Keratinocyte (primary cell): ENCODE data around the gene CEACAM3. TPM values are rescaled to one million over a fixed set of nuclear protein-coding genes. Genes with fewer than 3 reads are reported as not detected.

Experiments
- DNase-seq: peaks from one replicate; pipeline ENCODE4 v3.0.0-alpha.2; 2011; ENCODE audit warnings: low read depth, missing footprints, low spot score
- FAIRE-seq: peaks from 2 replicates; lab custom pipeline; 2011; peaks lifted over from hg19 to GRCh38; lab: Jason Lieb, UNC
- H2AFZ ChIP-seq: 2 replicates; pipeline ENCODE4 v1.6.0; 2012; ENCODE audit warnings: low read length, control low read depth, inconsistent platforms; ENCODE audit not compliant: control insufficient read depth
- H3K27ac ChIP-seq: 2 replicates; pipeline ENCODE4 v1.5.1; 2011; ENCODE audit warnings: low read length; ENCODE audit not compliant: control insufficient read depth, insufficient read depth
- H3K27me3 ChIP-seq: 3 replicates; pipeline ENCODE4 v1.6.0; 2011; ENCODE audit warnings: low read length; ENCODE audit not compliant: control insufficient read depth, insufficient read depth; ENCODE audit errors: extremely low read depth
- H3K36me3 ChIP-seq, 2 experiments: 2 replicates in 1 of 2; 3 replicates in 1 of 2; pipeline ENCODE4 v1.5.1; 2011; ENCODE audit warnings: low read length in 2 of 2, mild to moderate bottlenecking in 1 of 2; ENCODE audit not compliant: control insufficient read depth in 2 of 2, insufficient read depth in 2 of 2; ENCODE audit errors: extremely low read depth in 1 of 2
- H3K4me1 ChIP-seq: 3 replicates; pipeline ENCODE4 v1.5.1; 2011; ENCODE audit warnings: low read length; ENCODE audit not compliant: control insufficient read depth, insufficient read depth; ENCODE audit errors: extremely low read depth
- H3K4me2 ChIP-seq: 3 replicates; pipeline ENCODE4 v1.6.0; 2011; ENCODE audit warnings: low read depth, low read length; ENCODE audit not compliant: control insufficient read depth, insufficient read depth; ENCODE audit errors: extremely low read depth
- H3K4me3 ChIP-seq, 3 experiments: fragments of 200-600 bp in 1 of 3; sonication (generic) in 1 of 3; 2 replicates in 2 of 3; 3 replicates in 1 of 3; pipeline ENCODE4 v1.5.1; 2011 to 2016; ENCODE audit warnings: low read length in 3 of 3, mild to moderate bottlenecking in 3 of 3, control low read depth in 2 of 3, inconsistent platforms in 1 of 3, low read depth in 1 of 3, mixed read lengths in 1 of 3, mixed run types in 1 of 3, moderate library complexity in 1 of 3; ENCODE audit not compliant: control insufficient read depth in 2 of 3, insufficient read depth in 2 of 3; ENCODE audit errors: extremely low read depth in 1 of 3
- H3K79me2 ChIP-seq: 2 replicates; pipeline ENCODE4 v1.6.0; 2012; ENCODE audit warnings: low read length; ENCODE audit not compliant: control insufficient read depth, insufficient read depth
- H3K9ac ChIP-seq: 3 replicates; pipeline ENCODE4 v1.6.0; 2011; ENCODE audit warnings: low read length; ENCODE audit not compliant: control insufficient read depth, insufficient read depth; ENCODE audit errors: extremely low read depth
- H3K9me1 ChIP-seq: 3 replicates; pipeline ENCODE4 v1.6.0; 2011; ENCODE audit warnings: low read length; ENCODE audit not compliant: control insufficient read depth, insufficient read depth; ENCODE audit errors: extremely low read depth
- H3K9me3 ChIP-seq: 2 replicates; pipeline ENCODE4 v1.5.1; 2012; ENCODE audit warnings: low read depth, low read length; ENCODE audit not compliant: control insufficient read depth
- H4K20me1 ChIP-seq: 3 replicates; pipeline ENCODE4 v1.6.0; 2011; ENCODE audit warnings: low read length; ENCODE audit not compliant: control insufficient read depth, insufficient read depth; ENCODE audit errors: extremely low read depth
- EZH2 ChIP-seq: IDR thresholded peaks from one replicate; pipeline ENCODE4 v1.6.1; 2012; ENCODE audit warnings: inconsistent platforms, mild to moderate bottlenecking, low read length, moderate library complexity
- dilution Hi-C: fragments of 300-500 bp; cut with MboI; formaldehyde crosslinking; loops from one replicate; pipeline ENCODE4 v1.7.0; 2020; ENCODE audit warnings: low sequenced_read_pairs; ENCODE audit not compliant: extremely low pct_ligation_motif_present
- polyA plus RNA-seq, 5 experiments: library from polyadenylated mRNA; depleted of rRNA in 3 of 5; stranded (reverse) in 3 of 5; stranded (forward) in 1 of 5; unstranded in 1 of 5; fragments of >200 nt; gene quantifications; 1 replicate in 1 of 5; 2 replicates in 3 of 5; 3 replicates in 1 of 5; pipeline versions ENCODE4 v1.2.1 to v1.2.3, GENCODE V29; 2011 to 2012; ENCODE audit warnings: missing spikeins in 2 of 5, low read depth in 1 of 5, low replicate concordance in 1 of 5
- TF ChIP-seq, protein P1 (sequence below), 3 experiments: IDR thresholded peaks in 1 of 3; conservative IDR thresholded peaks in 1 of 3; optimal IDR thresholded peaks in 1 of 3; 2 replicates in 2 of 3; 3 replicates in 1 of 3; pipeline versions ENCODE3 to v1.5.1; 2011; ENCODE audit warnings: low read length in 3 of 3, mild to moderate bottlenecking in 3 of 3, moderate library complexity in 2 of 3, control low read depth in 1 of 3, inconsistent platforms in 1 of 3; ENCODE audit not compliant: insufficient read depth in 2 of 3; ENCODE audit errors: extremely low read depth in 1 of 3

The CEACAM3 gene
- polyA plus RNA-seq, 1 donor (not counting 4 experiments of a cell fraction or from before 2014, with no cell fraction given): not detected

DNA sequence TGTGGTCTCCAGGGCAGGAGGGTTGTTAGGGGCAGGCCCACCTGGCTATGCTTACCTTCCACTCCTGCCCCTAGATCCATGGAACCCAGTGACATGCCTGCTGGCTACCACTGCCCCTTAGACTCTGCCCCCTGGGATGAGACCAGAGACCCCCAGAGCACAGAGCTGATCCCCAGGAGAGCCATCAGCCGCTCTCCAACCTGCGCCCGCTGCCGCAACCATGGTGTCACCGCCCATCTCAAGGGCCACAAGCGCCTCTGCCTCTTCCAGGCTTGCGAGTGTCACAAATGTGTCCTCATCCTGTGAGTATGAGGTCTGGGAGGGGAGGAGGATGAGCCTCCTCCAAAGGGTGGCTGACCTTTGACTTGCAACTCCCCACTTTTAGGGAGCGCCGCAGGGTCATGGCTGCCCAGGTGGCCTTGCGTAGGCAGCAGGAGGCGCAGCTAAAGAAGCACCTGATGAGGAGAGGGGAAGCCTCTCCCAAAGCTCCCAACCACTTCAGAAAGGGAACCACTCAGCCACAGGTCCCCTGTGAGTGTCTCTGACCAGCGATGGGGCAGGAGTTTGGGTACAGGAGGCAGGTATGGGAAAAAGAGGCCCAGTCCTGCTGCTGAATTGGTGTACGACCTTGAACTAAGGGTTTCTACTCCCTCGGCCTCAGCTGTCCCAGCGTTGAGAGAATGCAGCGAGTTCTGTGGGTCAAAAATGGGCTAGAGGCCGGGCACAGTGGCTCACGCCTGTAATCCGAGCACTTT, 51.1 kb downstream of the CEACAM3 start:
- Histone ChIP-seq H3K27ac (no peak overlapping the region), H3K27me3 (peaks cover 15% of the 10 kb centered on the region), H3K9ac (no peak overlapping the region), H3K4me2 (no peak overlapping the region), H3K4me3 (no peak overlapping the region), H3K9me3 (no peaks in the 10 kb centered on the region), H3K4me1 (no peaks in the 10 kb centered on the region), H3K9me1 (no peaks in the 10 kb centered on the region), H3K79me2 (no peaks in the 10 kb centered on the region), H2AFZ (no peak overlapping the region), H4K20me1 (no peaks in the 10 kb centered on the region), H3K36me3 (no peaks in the 10 kb centered on the region)
- no peak for DNase-seq
- FAIRE-seq: no peak
- TF ChIP-seq, protein P1, sequence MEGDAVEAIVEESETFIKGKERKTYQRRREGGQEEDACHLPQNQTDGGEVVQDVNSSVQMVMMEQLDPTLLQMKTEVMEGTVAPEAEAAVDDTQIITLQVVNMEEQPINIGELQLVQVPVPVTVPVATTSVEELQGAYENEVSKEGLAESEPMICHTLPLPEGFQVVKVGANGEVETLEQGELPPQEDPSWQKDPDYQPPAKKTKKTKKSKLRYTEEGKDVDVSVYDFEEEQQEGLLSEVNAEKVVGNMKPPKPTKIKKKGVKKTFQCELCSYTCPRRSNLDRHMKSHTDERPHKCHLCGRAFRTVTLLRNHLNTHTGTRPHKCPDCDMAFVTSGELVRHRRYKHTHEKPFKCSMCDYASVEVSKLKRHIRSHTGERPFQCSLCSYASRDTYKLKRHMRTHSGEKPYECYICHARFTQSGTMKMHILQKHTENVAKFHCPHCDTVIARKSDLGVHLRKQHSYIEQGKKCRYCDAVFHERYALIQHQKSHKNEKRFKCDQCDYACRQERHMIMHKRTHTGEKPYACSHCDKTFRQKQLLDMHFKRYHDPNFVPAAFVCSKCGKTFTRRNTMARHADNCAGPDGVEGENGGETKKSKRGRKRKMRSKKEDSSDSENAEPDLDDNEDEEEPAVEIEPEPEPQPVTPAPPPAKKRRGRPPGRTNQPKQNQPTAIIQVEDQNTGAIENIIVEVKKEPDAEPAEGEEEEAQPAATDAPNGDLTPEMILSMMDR (optimal IDR thresholded peaks at IDR 0.05 in 1 of 3, IDR thresholded peaks at IDR 0.05 in 1 of 3, conservative IDR thresholded peaks at IDR 0.05 in 1 of 3; ENCODE audit: extremely low read depth in 1 of 3, insufficient read depth in 2 of 3, low read length in 3 of 3): no peak
- no peak for TF ChIP-seq EZH2
- dilution Hi-C loops: no loop called here

GRCh38 chr19:41848666-41849065, 52.3 kb downstream of the CEACAM3 start:
- Histone ChIP-seq H3K9ac (no peak overlapping the region), H2AFZ (no peak overlapping the region), H3K27me3 (peaks cover 15% of the 10 kb centered on the region), H3K36me3 (no peaks in the 10 kb centered on the region), H3K4me1 (no peaks in the 10 kb centered on the region), H3K4me2 (no peak overlapping the region), H3K9me1 (no peaks in the 10 kb centered on the region), H4K20me1 (no peaks in the 10 kb centered on the region), H3K79me2 (no peaks in the 10 kb centered on the region), H3K9me3 (no peaks in the 10 kb centered on the region), H3K27ac (no peak overlapping the region), H3K4me3 (no peak overlapping the region)
- FAIRE-seq (no peak), DNase-seq (no peak)
- dilution Hi-C loops: no loop called here
- TF ChIP-seq, protein P1 (optimal IDR thresholded peaks at IDR 0.05 in 1 of 3, IDR thresholded peaks at IDR 0.05 in 1 of 3, conservative IDR thresholded peaks at IDR 0.05 in 1 of 3; ENCODE audit: extremely low read depth in 1 of 3, insufficient read depth in 2 of 3, low read length in 3 of 3): no peak
- TF ChIP-seq EZH2: no peak
